Measurements from ENCODE around the gene DMKN.

Gene DMKN

DNA sequence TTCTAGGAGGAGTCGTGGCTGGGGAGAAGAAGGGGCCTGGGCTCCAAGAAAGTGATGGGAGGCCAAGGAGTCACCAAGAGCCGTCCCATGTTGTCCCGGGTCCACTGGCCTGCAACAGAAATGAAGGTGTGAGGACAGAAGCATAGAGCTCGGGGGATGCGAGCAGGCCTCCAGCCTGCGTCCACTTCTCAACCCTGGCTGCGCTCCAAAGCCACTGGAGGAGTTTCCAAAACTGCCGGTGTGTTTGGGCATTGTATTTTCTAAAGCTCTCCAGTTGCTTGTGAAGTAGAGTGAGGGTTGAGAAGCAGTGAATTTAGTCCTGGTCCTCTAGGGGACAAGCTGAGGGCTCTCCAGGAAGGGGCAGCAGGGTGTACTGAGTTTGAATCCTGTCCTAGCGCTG lies 52.4 kb downstream of the DMKN start:
- no peak overlapping the region for H3K4me3 ChIP-seq (ENCODE audit: low read depth, low read length)
- TF ChIP-seq, protein P1, sequence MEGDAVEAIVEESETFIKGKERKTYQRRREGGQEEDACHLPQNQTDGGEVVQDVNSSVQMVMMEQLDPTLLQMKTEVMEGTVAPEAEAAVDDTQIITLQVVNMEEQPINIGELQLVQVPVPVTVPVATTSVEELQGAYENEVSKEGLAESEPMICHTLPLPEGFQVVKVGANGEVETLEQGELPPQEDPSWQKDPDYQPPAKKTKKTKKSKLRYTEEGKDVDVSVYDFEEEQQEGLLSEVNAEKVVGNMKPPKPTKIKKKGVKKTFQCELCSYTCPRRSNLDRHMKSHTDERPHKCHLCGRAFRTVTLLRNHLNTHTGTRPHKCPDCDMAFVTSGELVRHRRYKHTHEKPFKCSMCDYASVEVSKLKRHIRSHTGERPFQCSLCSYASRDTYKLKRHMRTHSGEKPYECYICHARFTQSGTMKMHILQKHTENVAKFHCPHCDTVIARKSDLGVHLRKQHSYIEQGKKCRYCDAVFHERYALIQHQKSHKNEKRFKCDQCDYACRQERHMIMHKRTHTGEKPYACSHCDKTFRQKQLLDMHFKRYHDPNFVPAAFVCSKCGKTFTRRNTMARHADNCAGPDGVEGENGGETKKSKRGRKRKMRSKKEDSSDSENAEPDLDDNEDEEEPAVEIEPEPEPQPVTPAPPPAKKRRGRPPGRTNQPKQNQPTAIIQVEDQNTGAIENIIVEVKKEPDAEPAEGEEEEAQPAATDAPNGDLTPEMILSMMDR (IDR thresholded peaks at IDR 0.05; ENCODE audit: borderline replicate concordance, insufficient read depth, low read depth, low read length) = no peak

DNA sequence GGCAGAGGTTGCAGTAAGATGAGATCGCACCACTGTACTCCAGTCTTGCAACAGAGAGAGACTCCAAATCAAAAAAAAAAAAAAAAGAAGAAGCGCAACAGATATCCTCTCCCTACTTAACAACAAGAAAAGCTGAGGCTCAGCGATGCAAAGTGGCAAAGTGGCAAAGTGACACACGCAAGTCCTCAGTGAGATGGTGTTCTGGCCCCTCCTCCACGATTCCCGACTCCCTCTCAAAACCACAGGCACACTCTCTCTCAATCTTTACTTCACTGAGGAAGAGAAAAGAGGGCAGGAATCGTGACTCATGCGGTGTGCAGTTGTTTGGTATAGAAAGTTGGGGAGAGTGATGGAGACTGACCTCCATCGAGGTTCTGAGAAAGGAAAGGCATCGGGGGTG lies 52.8 kb downstream of the DMKN start:
- no peak overlapping the region for H3K4me3 ChIP-seq (ENCODE audit: low read depth, low read length)
- TF ChIP-seq, protein P1 (IDR thresholded peaks at IDR 0.05; ENCODE audit: borderline replicate concordance, insufficient read depth, low read depth, low read length) = no peak

DNA sequence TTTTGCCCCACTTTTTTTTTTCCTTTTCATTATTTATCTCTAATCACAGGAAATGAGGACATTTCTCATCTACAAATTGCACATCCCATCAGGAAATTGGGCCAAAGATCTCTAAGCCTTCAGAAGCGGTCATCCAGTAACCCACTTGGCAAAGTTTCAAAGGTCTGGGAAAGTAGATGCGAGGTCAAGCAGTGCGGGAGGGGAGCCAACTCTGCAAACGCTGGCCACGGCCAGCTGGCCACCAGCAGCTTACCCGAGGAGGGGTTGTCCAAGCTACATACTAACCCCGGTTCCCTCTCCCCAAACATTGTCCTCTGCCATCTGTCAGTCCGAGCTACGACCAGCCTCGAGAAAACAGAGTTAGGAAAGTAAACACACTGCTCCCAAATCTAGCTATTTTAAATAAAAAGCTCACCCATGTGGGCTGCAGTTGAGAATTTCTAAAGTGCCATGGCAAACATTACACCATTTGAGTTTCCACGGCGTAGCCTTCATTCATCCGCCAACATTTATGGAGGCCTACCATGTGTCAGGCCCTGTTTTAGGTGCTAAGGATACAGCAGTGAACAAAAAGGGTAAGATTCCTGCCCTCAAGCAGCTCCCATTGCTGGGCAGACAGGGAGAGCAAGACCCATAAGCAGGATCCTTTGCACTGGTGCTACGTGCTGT lies 53.9 kb downstream of the DMKN start:
- TF ChIP-seq, protein P1 (IDR thresholded peaks at IDR 0.05; ENCODE audit: borderline replicate concordance, insufficient read depth, low read depth, low read length) = no peak
- no peak overlapping the region for H3K4me3 ChIP-seq (ENCODE audit: low read depth, low read length)

DNA sequence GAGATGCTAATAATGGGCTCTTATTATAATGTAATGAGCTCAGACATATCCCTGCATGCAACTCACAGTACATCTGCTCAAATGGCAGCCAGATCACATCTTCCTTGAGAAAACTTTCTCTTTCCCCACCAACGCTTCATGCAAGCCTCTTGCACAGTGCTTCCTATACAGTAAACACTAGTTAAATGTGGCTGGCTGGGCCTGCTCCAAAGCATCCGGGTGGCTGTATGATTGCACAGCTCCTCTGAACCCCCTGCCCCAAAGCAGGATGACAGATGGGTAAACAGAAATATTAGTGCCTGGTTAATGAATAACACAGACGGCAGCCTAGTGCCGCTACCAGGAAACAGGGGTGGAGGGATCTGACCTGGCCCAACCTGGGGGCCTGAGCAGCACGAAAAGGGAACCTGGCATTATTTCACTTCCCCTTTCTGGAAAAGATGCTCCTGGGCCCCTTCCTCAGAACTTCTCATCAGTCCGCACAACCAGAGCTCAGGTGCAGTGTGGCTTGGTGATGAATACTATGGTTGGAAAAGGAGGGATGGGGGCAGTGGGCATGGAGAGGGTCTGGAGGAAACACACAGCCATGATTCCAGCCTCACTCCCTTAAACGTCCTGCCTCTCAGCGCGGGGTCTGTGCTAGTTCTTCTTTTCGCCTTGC lies 54.6 kb downstream of the DMKN start:
- TF ChIP-seq, protein P1 (IDR thresholded peaks at IDR 0.05; ENCODE audit: borderline replicate concordance, insufficient read depth, low read depth, low read length) = no peak
- no peak overlapping the region for H3K4me3 ChIP-seq (ENCODE audit: low read depth, low read length)

DNA sequence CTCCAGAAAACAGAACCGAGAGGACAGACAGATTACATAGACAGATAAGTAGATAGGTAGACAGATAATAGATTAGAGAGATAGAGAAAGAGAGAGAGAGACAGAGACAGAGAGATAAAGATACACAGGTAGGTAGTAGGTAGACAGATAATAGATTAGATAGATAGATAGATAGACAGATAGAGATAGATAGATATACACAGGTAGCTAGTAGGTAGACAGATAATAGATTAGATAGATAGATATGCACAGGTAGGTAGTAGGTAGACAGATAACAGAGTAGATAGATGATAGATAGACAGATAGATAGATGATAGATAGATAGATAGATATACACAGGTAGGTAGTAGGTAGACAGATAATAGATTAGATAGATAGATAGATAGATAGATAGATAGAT lies 55.3 kb downstream of the DMKN start:
- TF ChIP-seq, protein P1 (IDR thresholded peaks at IDR 0.05; ENCODE audit: borderline replicate concordance, insufficient read depth, low read depth, low read length) = no peak
- H3K4me3 ChIP-seq (ENCODE audit: low read depth, low read length) = no peak overlapping the region

DNA sequence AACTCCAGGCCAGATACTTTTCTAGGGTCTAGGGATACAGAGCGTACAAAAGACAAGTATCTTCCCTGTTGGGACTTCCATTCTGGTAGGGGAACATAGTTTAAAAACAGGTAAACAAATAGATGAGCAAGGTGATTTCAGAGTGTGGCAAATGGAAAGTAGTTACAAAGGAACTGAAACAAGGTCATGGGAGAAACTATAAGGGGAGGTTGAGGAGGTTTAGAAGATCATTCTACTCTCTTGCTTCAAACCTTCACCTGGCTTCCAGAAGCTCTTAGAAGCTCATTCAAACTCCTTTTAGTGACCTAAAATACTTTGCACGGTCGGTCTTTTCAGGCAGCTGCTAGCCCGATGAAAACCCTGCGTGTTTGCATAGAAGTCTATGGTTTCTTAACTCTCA lies 56.3 kb downstream of the DMKN start:
- TF ChIP-seq, protein P1 (IDR thresholded peaks at IDR 0.05; ENCODE audit: borderline replicate concordance, insufficient read depth, low read depth, low read length) = no peak
- H3K4me3 ChIP-seq (ENCODE audit: low read depth, low read length) = no peak overlapping the region

DNA sequence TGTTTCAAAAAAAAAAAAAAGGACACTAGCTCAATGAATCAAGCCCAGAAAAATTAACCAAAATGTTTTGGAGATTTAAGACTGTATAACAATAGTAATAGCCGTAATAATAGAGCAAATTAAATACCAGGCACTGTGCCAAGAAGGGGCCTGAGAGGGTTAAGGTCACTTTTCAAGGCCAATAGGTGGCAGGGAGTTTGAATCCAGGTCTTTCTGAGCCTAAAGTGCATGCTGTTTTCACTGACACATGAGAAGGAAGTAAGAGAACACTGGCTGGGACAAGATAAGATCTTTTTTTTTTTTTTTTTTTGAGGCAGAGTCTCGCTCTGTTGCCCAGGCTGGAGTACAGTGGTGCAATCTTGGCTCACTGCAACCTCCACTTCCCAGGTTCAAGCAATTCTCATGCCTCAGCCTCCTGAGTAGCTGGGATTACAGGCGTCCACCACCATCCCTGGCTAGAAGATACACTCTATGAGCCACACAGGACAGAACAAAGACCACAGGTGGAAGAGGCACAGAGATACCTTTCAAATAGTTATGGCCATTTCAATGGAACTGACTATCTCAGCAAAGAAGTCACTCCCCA lies 57.7 kb downstream of the DMKN start:
- TF ChIP-seq, protein P1 (IDR thresholded peaks at IDR 0.05; ENCODE audit: borderline replicate concordance, insufficient read depth, low read depth, low read length) = no peak
- no peak overlapping the region for H3K4me3 ChIP-seq (ENCODE audit: low read depth, low read length)
